Natural killer cell (primary cell): ENCODE measurements around the gene CFD. TPM values are rescaled to one million over a fixed set of nuclear protein-coding genes. Genes with fewer than 3 reads are reported as not detected.

Experiments used
- ATAC-seq, 3 donors: fragments of 150-1000 bp in 2 of 3; fragments of 200-7000 bp in 1 of 3; cut with Tn5 transposase; 1 replicate in 1 of 3; 2 replicates in 2 of 3; pipeline ENCODE4 v1.10.0; 2021; ENCODE audit warnings: mild to moderate bottlenecking in 2 of 3, moderate library complexity in 2 of 3
- DNase-seq, 2 donors: peaks; one replicate each; pipeline versions ENCODE4 v3.0.0 to v3.0.0-alpha.2; 2013 to 2021; ENCODE audit warnings: mixed read lengths in 1 of 2
- H3K27ac ChIP-seq: one replicate; pipeline ENCODE4 v1.5.1; 2013; ENCODE audit warnings: mild to moderate bottlenecking, low read length
- H3K27me3 ChIP-seq: one replicate; pipeline ENCODE4 v1.6.1; 2013; ENCODE audit warnings: low read length; ENCODE audit not compliant: control insufficient read depth, insufficient read depth
- H3K36me3 ChIP-seq: one replicate; pipeline ENCODE4 v1.6.1; 2013; ENCODE audit warnings: low read length; ENCODE audit not compliant: control insufficient read depth, insufficient read depth
- H3K4me1 ChIP-seq: one replicate; pipeline ENCODE4 v1.6.1; 2013; ENCODE audit warnings: low read length; ENCODE audit not compliant: control insufficient read depth, insufficient read depth
- H3K4me3 ChIP-seq: one replicate; pipeline ENCODE4 v1.5.1; 2013; ENCODE audit warnings: low read length
- H3K9me3 ChIP-seq: one replicate; pipeline ENCODE4 v1.6.1; 2013; ENCODE audit warnings: low read length; ENCODE audit not compliant: control insufficient read depth, insufficient read depth
- H3K27ac Mint-ChIP-seq, 2 donors: one replicate each; pipeline ENCODE4 v1.8.0; 2022; ENCODE audit warnings: mild to moderate bottlenecking in 2 of 2, mixed read lengths in 2 of 2, moderate library complexity in 1 of 2
- H3K27me3 Mint-ChIP-seq, 2 donors: one replicate each; pipeline ENCODE4 v1.8.0; 2022; ENCODE audit warnings: low read depth in 2 of 2, mixed read lengths in 2 of 2
- H3K36me3 Mint-ChIP-seq: one replicate; pipeline ENCODE4 v1.8.0; 2022; ENCODE audit warnings: mixed read lengths
- H3K4me1 Mint-ChIP-seq, 2 donors: one replicate each; pipeline ENCODE4 v1.8.0; 2022; ENCODE audit warnings: mixed read lengths in 2 of 2
- H3K4me3 Mint-ChIP-seq: one replicate; pipeline ENCODE4 v1.8.0; 2022; ENCODE audit warnings: mild to moderate bottlenecking, moderate library complexity, mixed read lengths
- H3K9me3 Mint-ChIP-seq, 2 donors: one replicate each; pipeline ENCODE4 v1.8.0; 2022; ENCODE audit warnings: mixed read lengths in 2 of 2
- CTCF ChIP-seq: fragments of 200-600 bp; IDR thresholded peaks from one replicate; pipeline ENCODE4 v1.8.0; 2022; ENCODE audit warnings: antibody characterized with exemption
- WGBS: methylation state at CpG from one replicate; pipeline ENCODE4 v1.1.7; 2013; ENCODE audit warnings: missing lambda C conversion rate; ENCODE audit not compliant: insufficient coverage; 5-methylcytosine and 5-hydroxymethylcytosine counted together
- intact Hi-C: fragments of 100-400 bp; cut with micrococcal nuclease; formaldehyde crosslinking; loops from one replicate; pipeline ENCODE4 v1.14.2; 2022
- total RNA-seq, 4 donors: library from RNA; stranded (reverse); fragments of 120-200 nt in 1 of 4; gene quantifications; one replicate each; pipeline versions ENCODE4 v1.2.3 to v1.2.4, GENCODE V29; 2013 to 2022

The CFD gene
- total RNA-seq, 3 donors from 2014 or later (not counting 1 experiment from before 2014, with no cell fraction given) = 2.9 to 47.5 (median 10.4) TPM

GRCh38 chr19:900302-901111, 41.0 kb downstream of the CFD start:
- Mint-ChIP-seq H3K36me3 (no peaks in the 10 kb centered on the region), H3K9me3 (no peaks in the 10 kb centered on the region), H3K27ac (no peak overlapping the region), H3K27me3 (no peaks in the 10 kb centered on the region), H3K4me1 (peaks cover 0 to 9% of the 10 kb centered on the region in 2 donors), H3K4me3 (no peak overlapping the region)
- WGBS = 94% methylated on average over 25 of the region's 30 CpGs
- no peak overlapping the region for H3K4me3 ChIP-seq
- no peak for TF ChIP-seq CTCF
- peaks cover 29% of the 10 kb centered on the region for H3K36me3 ChIP-seq
- intact Hi-C loops = no loop called here
- H3K9me3 ChIP-seq = no peaks in the 10 kb centered on the region
- H3K27me3 ChIP-seq = no peaks in the 10 kb centered on the region
- no peak overlapping the region for H3K27ac ChIP-seq
- ATAC-seq (peak; percentile 37 to 59 (median 56)), DNase-seq (peak in 1 of 2 donors; percentile 63)
- peaks cover 11% of the 10 kb centered on the region for H3K4me1 ChIP-seq

GRCh38 chr19:901216-902092, 42.0 kb downstream of the CFD start:
- H3K4me1 Mint-ChIP-seq = peaks cover 0 to 6% of the 10 kb centered on the region in 2 donors
- H3K27me3 Mint-ChIP-seq = no peaks in the 10 kb centered on the region
- WGBS = 93% methylated on average over 27 of the region's 27 CpGs

GRCh38 chr19:902093-902370, 42.6 kb downstream of the CFD start:
- H3K36me3 ChIP-seq = peaks cover 26% of the 10 kb centered on the region
- intact Hi-C loops = no loop called here
- H3K9me3 Mint-ChIP-seq = no peaks in the 10 kb centered on the region
- no peaks in the 10 kb centered on the region for H3K27me3 Mint-ChIP-seq
- H3K27ac Mint-ChIP-seq = no peak overlapping the region
- H3K27ac ChIP-seq = no peak overlapping the region
- H3K27me3 ChIP-seq = no peaks in the 10 kb centered on the region
- 94% methylated on average over 7 of the region's 7 CpGs for WGBS
- TF ChIP-seq CTCF = no peak
- no peak for DNase-seq
- H3K36me3 Mint-ChIP-seq = no peaks in the 10 kb centered on the region
- H3K4me1 ChIP-seq = peaks cover 25% of the 10 kb centered on the region
- no peak for ATAC-seq
- no peak overlapping the region for H3K4me3 ChIP-seq
- no peak overlapping the region for H3K4me3 Mint-ChIP-seq
- H3K4me1 Mint-ChIP-seq = peaks cover 0 to 4% of the 10 kb centered on the region in 2 donors
- H3K9me3 ChIP-seq = no peaks in the 10 kb centered on the region

More at GRCh38 chr19:901216-902092, 42.0 kb downstream of the CFD start:
- H3K4me1 ChIP-seq = peaks cover 19% of the 10 kb centered on the region
- no peaks in the 10 kb centered on the region for H3K9me3 Mint-ChIP-seq
- peaks cover 29% of the 10 kb centered on the region for H3K36me3 ChIP-seq
- no peak overlapping the region for H3K27ac ChIP-seq
- no peak overlapping the region for H3K4me3 Mint-ChIP-seq
- TF ChIP-seq CTCF = no peak
- H3K27ac Mint-ChIP-seq = no peak overlapping the region
- H3K9me3 ChIP-seq = no peaks in the 10 kb centered on the region
- ATAC-seq (no peak), DNase-seq (no peak)
- no peaks in the 10 kb centered on the region for H3K36me3 Mint-ChIP-seq
- no peak overlapping the region for H3K4me3 ChIP-seq
- no peaks in the 10 kb centered on the region for H3K27me3 ChIP-seq
- intact Hi-C loops = no loop called here
